DOHH2 (cell line): ENCODE data around the gene LGALS1.

Experiments
- EZH2phosphoT487 ChIP-seq: fragments of 200-600 bp; sonication (generic); IDR thresholded peaks from 2 replicates; pipeline ENCODE4 v1.6.1; 2017; ENCODE audit warnings: borderline replicate concordance, mild to moderate bottlenecking, antibody characterized with exemption, low read length, moderate library complexity, mixed read lengths
- TF ChIP-seq, protein P1 (sequence below): fragments of 200-600 bp; sonication (generic); IDR thresholded peaks from one replicate; pipeline ENCODE4 v1.5.1; 2014; ENCODE audit warnings: antibody characterized with exemption, mild to moderate bottlenecking, low read depth, low read length; ENCODE audit not compliant: poor library complexity, severe bottlenecking

DNA sequence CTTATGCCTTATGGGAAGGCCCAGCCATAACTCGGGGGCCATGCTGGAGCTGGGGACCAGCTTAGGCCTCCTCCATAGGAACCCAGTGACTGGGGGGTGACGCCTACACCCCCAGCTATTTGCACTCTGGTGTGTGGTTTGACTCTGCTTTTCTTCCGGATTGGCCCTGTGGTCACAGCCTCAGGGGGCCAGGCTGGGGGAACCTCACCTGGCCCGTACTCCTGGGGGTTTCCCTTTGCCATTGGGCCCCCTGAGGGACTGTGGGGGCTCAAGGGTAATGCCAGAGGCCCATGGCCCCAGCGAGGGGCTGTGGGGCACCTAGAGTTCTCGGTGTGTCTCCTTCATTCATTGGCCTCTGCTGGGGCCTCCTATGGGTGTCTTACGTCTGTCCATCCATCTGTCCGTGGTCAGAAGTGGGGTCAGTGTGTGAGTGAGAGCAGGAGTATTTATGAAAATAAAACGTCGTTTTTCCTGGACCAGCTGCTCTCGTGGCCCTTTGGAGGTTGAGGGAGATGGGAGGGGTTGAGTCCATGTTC, 42.3 kb upstream of the LGALS1 start:
- TF ChIP-seq, protein P1, sequence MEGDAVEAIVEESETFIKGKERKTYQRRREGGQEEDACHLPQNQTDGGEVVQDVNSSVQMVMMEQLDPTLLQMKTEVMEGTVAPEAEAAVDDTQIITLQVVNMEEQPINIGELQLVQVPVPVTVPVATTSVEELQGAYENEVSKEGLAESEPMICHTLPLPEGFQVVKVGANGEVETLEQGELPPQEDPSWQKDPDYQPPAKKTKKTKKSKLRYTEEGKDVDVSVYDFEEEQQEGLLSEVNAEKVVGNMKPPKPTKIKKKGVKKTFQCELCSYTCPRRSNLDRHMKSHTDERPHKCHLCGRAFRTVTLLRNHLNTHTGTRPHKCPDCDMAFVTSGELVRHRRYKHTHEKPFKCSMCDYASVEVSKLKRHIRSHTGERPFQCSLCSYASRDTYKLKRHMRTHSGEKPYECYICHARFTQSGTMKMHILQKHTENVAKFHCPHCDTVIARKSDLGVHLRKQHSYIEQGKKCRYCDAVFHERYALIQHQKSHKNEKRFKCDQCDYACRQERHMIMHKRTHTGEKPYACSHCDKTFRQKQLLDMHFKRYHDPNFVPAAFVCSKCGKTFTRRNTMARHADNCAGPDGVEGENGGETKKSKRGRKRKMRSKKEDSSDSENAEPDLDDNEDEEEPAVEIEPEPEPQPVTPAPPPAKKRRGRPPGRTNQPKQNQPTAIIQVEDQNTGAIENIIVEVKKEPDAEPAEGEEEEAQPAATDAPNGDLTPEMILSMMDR: no peak
- TF ChIP-seq EZH2phosphoT487: no peak
